ENCODE data around the gene PRICKLE2.

The PRICKLE2 gene

DNA sequence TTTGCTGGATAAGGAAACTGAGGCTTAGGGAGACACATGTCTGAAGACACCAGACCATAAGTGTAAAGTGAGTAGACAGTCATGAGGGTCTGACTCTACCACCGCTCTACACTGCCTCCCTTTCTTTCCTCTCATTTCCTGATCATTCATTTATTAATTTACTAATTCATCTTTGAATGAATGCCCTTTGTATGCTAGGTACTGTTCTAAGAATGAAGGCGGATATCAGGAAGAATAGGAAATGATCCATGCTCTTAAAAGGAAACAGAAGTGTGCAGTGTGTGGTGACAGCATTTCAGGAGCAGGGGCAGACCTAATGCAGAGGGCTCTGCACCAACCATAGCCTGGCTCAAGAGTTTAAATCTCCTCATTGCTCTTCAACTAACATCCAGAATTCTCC is 170.2 kb downstream of the PRICKLE2 start (continued):
- no peak for TF ChIP-seq ARNTL (CRISPR knock-in tag; IDR thresholded peaks at IDR 0.05; ENCODE audit: borderline replicate concordance, low read depth)
- TF ChIP-seq, protein P1, sequence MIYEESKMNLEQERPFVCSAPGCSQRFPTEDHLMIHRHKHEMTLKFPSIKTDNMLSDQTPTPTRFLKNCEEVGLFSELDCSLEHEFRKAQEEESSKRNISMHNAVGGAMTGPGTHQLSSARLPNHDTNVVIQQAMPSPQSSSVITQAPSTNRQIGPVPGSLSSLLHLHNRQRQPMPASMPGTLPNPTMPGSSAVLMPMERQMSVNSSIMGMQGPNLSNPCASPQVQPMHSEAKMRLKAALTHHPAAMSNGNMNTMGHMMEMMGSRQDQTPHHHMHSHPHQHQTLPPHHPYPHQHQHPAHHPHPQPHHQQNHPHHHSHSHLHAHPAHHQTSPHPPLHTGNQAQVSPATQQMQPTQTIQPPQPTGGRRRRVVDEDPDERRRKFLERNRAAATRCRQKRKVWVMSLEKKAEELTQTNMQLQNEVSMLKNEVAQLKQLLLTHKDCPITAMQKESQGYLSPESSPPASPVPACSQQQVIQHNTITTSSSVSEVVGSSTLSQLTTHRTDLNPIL (CRISPR knock-in tag; IDR thresholded peaks at IDR 0.05; ENCODE audit: low read depth), result no peak

DNA sequence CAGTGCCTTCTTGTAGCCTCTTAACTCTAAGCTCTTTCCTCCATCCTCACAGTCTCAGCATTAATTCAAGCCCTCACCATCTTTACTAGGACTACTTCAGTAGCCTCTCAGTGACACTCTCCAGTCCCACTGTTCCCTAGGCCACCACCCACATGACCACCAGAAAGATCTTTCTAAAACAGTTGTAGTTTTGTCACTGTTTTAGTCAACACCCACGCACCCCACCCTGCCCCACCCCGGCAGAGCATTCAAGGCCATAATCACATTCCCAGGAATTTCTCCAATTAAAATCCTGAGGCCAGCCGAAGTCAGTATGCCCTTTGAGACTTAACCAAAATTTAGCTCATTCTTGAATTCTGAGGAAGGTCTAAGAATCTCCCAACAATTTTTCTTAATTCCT is 170.8 kb downstream of the PRICKLE2 start:
- ATAC-seq, result no peak
- TF ChIP-seq ZNF8 (CRISPR knock-in tag; IDR thresholded peaks at IDR 0.05) (no peak), ESRRG (CRISPR knock-in tag; IDR thresholded peaks at IDR 0.05) (no peak), TOX (CRISPR knock-in tag; IDR thresholded peaks at IDR 0.05; ENCODE audit: borderline replicate concordance) (no peak), OSR1 (CRISPR knock-in tag; IDR thresholded peaks at IDR 0.05) (no peak)

DNA sequence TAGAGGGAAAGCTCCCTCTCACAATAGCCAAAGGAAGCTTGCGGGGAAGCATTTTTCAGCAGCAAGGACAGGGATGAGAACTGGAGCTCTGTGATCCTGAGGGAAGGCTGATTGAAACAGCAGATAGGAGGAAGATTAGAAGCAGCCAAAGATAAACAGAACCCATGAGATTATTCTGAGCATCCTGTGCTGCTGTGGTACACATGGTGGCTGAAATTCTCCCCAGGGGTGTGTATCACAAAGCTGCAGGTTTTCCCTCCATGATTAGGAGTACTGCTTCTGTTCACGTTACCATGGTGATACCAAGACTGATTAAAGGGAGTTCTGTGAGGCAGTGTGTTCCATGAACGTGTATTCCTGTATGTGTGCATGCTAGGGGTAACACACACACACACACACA is 171.7 kb downstream of the PRICKLE2 start:
- TF ChIP-seq ARNTL (CRISPR knock-in tag; IDR thresholded peaks at IDR 0.05; ENCODE audit: borderline replicate concordance, low read depth) (no peak), TCF4 (CRISPR knock-in tag; IDR thresholded peaks at IDR 0.05; ENCODE audit: borderline replicate concordance) (peak; percentile 77; the same call in 1 of the 2 replicates), GLIS3 (CRISPR knock-in tag; IDR thresholded peaks at IDR 0.05) (no peak), ZNF8 (CRISPR knock-in tag; IDR thresholded peaks at IDR 0.05) (no peak; the same call in 1 of the 2 replicates)
- TF ChIP-seq, protein P2, sequence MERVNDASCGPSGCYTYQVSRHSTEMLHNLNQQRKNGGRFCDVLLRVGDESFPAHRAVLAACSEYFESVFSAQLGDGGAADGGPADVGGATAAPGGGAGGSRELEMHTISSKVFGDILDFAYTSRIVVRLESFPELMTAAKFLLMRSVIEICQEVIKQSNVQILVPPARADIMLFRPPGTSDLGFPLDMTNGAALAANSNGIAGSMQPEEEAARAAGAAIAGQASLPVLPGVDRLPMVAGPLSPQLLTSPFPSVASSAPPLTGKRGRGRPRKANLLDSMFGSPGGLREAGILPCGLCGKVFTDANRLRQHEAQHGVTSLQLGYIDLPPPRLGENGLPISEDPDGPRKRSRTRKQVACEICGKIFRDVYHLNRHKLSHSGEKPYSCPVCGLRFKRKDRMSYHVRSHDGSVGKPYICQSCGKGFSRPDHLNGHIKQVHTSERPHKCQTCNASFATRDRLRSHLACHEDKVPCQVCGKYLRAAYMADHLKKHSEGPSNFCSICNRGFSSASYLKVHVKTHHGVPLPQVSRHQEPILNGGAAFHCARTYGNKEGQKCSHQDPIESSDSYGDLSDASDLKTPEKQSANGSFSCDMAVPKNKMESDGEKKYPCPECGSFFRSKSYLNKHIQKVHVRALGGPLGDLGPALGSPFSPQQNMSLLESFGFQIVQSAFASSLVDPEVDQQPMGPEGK (CRISPR knock-in tag; IDR thresholded peaks at IDR 0.05; ENCODE audit: borderline replicate concordance), result no peak
- ATAC-seq, result no peak

DNA sequence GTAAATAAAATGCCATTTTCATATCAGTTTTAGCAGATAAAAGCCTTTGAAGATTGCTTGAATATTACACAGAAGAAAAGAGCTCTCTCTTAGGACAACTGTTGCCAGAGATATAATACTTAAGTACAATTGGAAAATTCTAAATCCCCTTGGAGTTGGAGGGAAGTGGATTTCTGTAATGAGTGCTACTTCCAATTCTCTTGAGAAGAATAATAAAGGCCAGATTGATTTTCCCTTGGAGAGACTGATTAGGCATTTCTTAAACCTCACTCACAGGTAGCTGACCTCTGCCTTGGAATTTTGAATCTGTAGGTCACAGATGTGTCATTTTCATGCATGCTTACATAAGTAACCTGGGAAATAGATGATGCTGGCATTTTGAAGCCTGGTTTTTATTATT is 172.1 kb downstream of the PRICKLE2 start:
- no peak for ATAC-seq
- TF ChIP-seq CSDC2 (CRISPR knock-in tag; IDR thresholded peaks at IDR 0.05) (no peak), ISL1 (CRISPR knock-in tag; IDR thresholded peaks at IDR 0.05) (no peak)

DNA sequence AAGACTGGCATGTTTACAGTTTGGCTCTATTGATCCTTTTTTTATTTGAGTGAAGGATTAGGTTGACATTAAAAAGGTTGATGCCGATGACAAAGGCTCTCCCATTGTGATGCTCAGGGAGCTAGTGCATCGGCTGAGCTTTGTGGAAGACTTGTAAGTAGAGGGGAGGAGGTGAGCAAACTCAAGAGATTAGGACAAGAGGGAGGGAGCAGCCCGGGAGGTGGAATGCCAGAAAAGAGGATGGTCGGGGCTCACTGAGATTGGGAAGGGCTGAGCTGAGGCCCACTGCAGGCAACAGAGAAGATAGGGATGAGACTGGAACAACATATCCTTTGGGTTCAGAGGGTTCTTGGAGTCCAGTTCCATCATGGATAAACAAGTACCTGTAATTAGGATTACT is 175.4 kb downstream of the PRICKLE2 start:
- ATAC-seq, result no peak
- no peak for TF ChIP-seq ISL1 (CRISPR knock-in tag; IDR thresholded peaks at IDR 0.05)
- TF ChIP-seq ESRRG (CRISPR knock-in tag; IDR thresholded peaks at IDR 0.05), result no peak
- TF ChIP-seq RARB (CRISPR knock-in tag; IDR thresholded peaks at IDR 0.05), result no peak
- no peak for TF ChIP-seq ZC3H10 (CRISPR knock-in tag; IDR thresholded peaks at IDR 0.05)
- no peak for TF ChIP-seq CSDC2 (CRISPR knock-in tag; IDR thresholded peaks at IDR 0.05)
- no peak for TF ChIP-seq ZNF565 (CRISPR knock-in tag; conservative IDR thresholded peaks at IDR 0.05; ENCODE audit: low read depth)
- TF ChIP-seq GLIS3 (CRISPR knock-in tag; IDR thresholded peaks at IDR 0.05), result no peak
- no peak for TF ChIP-seq ZNF70 (CRISPR knock-in tag; IDR thresholded peaks at IDR 0.05)

DNA sequence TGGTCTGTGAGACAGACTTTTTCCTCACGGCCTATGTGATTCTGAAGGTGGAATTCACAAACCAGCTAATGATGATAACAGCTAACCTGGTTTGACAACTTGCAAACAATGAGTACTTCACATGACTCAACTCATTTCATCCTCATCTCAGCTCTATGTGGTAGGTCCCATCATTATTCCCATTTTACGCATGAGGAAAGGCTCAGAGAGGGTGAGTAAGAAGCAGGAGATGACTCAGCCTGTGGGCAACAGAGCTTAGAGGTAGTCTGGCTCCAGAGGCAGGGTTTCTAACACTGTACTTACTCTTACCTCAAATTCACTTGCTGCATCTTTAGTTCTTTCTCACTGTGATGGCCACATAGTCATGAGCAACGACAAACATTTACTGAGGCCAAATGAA is 176.1 kb downstream of the PRICKLE2 start:
- TF ChIP-seq TCF4 (CRISPR knock-in tag; IDR thresholded peaks at IDR 0.05; ENCODE audit: borderline replicate concordance), result no peak
- TF ChIP-seq, protein P3, sequence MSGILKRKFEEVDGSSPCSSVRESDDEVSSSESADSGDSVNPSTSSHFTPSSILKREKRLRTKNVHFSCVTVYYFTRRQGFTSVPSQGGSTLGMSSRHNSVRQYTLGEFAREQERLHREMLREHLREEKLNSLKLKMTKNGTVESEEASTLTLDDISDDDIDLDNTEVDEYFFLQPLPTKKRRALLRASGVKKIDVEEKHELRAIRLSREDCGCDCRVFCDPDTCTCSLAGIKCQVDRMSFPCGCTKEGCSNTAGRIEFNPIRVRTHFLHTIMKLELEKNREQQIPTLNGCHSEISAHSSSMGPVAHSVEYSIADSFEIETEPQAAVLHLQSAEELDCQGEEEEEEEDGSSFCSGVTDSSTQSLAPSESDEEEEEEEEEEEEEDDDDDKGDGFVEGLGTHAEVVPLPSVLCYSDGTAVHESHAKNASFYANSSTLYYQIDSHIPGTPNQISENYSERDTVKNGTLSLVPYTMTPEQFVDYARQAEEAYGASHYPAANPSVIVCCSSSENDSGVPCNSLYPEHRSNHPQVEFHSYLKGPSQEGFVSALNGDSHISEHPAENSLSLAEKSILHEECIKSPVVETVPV (CRISPR knock-in tag; IDR thresholded peaks at IDR 0.05), result no peak
- TF ChIP-seq, protein P1 (CRISPR knock-in tag; IDR thresholded peaks at IDR 0.05; ENCODE audit: low read depth), result no peak
- TF ChIP-seq OSR1 (CRISPR knock-in tag; IDR thresholded peaks at IDR 0.05), result no peak
- no peak for TF ChIP-seq RARB (CRISPR knock-in tag; IDR thresholded peaks at IDR 0.05)
- no peak for TF ChIP-seq BACH2 (CRISPR knock-in tag; IDR thresholded peaks at IDR 0.05; ENCODE audit: borderline replicate concordance)
- no peak for TF ChIP-seq CSDC2 (CRISPR knock-in tag; IDR thresholded peaks at IDR 0.05)
- TF ChIP-seq, protein P4, sequence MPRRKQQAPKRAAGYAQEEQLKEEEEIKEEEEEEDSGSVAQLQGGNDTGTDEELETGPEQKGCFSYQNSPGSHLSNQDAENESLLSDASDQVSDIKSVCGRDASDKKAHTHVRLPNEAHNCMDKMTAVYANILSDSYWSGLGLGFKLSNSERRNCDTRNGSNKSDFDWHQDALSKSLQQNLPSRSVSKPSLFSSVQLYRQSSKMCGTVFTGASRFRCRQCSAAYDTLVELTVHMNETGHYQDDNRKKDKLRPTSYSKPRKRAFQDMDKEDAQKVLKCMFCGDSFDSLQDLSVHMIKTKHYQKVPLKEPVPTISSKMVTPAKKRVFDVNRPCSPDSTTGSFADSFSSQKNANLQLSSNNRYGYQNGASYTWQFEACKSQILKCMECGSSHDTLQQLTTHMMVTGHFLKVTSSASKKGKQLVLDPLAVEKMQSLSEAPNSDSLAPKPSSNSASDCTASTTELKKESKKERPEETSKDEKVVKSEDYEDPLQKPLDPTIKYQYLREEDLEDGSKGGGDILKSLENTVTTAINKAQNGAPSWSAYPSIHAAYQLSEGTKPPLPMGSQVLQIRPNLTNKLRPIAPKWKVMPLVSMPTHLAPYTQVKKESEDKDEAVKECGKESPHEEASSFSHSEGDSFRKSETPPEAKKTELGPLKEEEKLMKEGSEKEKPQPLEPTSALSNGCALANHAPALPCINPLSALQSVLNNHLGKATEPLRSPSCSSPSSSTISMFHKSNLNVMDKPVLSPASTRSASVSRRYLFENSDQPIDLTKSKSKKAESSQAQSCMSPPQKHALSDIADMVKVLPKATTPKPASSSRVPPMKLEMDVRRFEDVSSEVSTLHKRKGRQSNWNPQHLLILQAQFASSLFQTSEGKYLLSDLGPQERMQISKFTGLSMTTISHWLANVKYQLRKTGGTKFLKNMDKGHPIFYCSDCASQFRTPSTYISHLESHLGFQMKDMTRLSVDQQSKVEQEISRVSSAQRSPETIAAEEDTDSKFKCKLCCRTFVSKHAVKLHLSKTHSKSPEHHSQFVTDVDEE (CRISPR knock-in tag; IDR thresholded peaks at IDR 0.05), result no peak
- no peak for ATAC-seq

All from SK-N-SH treated with all-trans-retinoic acid at 6 μM for 48 hours (cell line).